HepG2 (cell line): ENCODE data around the gene HTR1D. TPM values are rescaled to one million over a fixed set of nuclear protein-coding genes. Genes with fewer than 3 reads are reported as not detected.

Source experiments
- ATF7 ChIP-seq, 2 experiments: fragments of 450-650 bp in 1 of 2; sonication (generic) in 1 of 2; formaldehyde crosslinking in 1 of 2; IDR thresholded peaks; 2 replicates each; pipeline versions ENCODE4 v1.4.0 to v1.6.1; 2016 to 2020; ENCODE audit warnings: antibody characterized with exemption in 1 of 2, mild to moderate bottlenecking in 1 of 2, missing genetic modification reagents in 1 of 2
- FOXA3 ChIP-seq: IDR thresholded peaks from 2 replicates; pipeline ENCODE4 v1.6.1; 2016; ENCODE audit warnings: missing genetic modification reagents, missing compliant biosample characterization
- HBP1 ChIP-seq: IDR thresholded peaks from 2 replicates; pipeline ENCODE4 v1.6.1; 2016; ENCODE audit warnings: low read depth, control low read depth
- KLF16 ChIP-seq, 2 experiments: sonication (generic) in 1 of 2; formaldehyde crosslinking in 1 of 2; IDR thresholded peaks; 2 replicates each; pipeline versions ENCODE4 v1.6.1 to v1.8.0; 2016 to 2023; ENCODE audit warnings: missing genetic modification reagents in 2 of 2, missing compliant biosample characterization in 1 of 2
- MAFF ChIP-seq: IDR thresholded peaks from 2 replicates; pipeline ENCODE4 v1.6.1; 2011; ENCODE audit warnings: low read depth, low read length, improper control_type of control experiment
- MATR3 ChIP-seq: sonication (generic); formaldehyde crosslinking; IDR thresholded peaks from 2 replicates; pipeline ENCODE4 v1.4.0; 2020; ENCODE audit warnings: missing genetic modification reagents
- MAZ ChIP-seq, 2 experiments: sonication (generic) in 1 of 2; formaldehyde crosslinking in 1 of 2; IDR thresholded peaks; 2 replicates each; pipeline versions ENCODE4 v1.5.0 to v1.6.1; 2012 to 2020; ENCODE audit warnings: low read depth in 2 of 2, mild to moderate bottlenecking in 2 of 2, borderline replicate concordance in 1 of 2, improper control_type of control experiment in 1 of 2, low read length in 1 of 2, missing genetic modification reagents in 1 of 2, moderate library complexity in 1 of 2
- MBNL3 ChIP-seq: fragments of 250-450 bp; sonication (Bioruptor Pico); conservative IDR thresholded peaks from 2 replicates; pipeline ENCODE4 v1.8.0; 2022; ENCODE audit warnings: mild to moderate bottlenecking, inconsistent platforms
- MTA1 ChIP-seq: sonication (generic); formaldehyde crosslinking; IDR thresholded peaks from 2 replicates; pipeline ENCODE4 v1.4.0; 2020; ENCODE audit warnings: missing genetic modification reagents, mild to moderate bottlenecking, borderline replicate concordance
- NPAS2 ChIP-seq: sonication (generic); formaldehyde crosslinking; IDR thresholded peaks from 2 replicates; pipeline ENCODE4 v1.8.0; 2022; ENCODE audit warnings: mild to moderate bottlenecking, missing genetic modification reagents, borderline replicate concordance
- PAXIP1 ChIP-seq: sonication (generic); formaldehyde crosslinking; conservative IDR thresholded peaks from 2 replicates; pipeline ENCODE4 v1.4.0; 2020; ENCODE audit warnings: mild to moderate bottlenecking, missing genetic modification reagents, moderate library complexity
- POLR2A ChIP-seq, 2 experiments: IDR thresholded peaks; 2 replicates each; pipeline ENCODE4 v1.6.1; 2011; ENCODE audit warnings: low read depth in 2 of 2, low read length in 2 of 2, mild to moderate bottlenecking in 1 of 2, moderate library complexity in 1 of 2; ENCODE audit not compliant: insufficient read depth in 1 of 2
- POLR2AphosphoS5 ChIP-seq: IDR thresholded peaks from 2 replicates; pipeline ENCODE4 v1.6.1; 2012; ENCODE audit warnings: low read depth, low read length
- RBFOX2 ChIP-seq: fragments of 200-400 bp; formaldehyde crosslinking; IDR thresholded peaks from 2 replicates; pipeline ENCODE4 v1.6.1; 2017; ENCODE audit warnings: low read depth, mild to moderate bottlenecking, low read length
- RFX5 ChIP-seq: IDR thresholded peaks from 2 replicates; pipeline ENCODE4 v1.6.1; 2011; ENCODE audit warnings: low read depth, low read length, improper control_type of control experiment
- SAFB2 ChIP-seq: sonication (generic); formaldehyde crosslinking; IDR thresholded peaks from 2 replicates; pipeline ENCODE4 v1.5.1; 2020; ENCODE audit warnings: missing genetic modification reagents, low read depth, mild to moderate bottlenecking, borderline replicate concordance
- SIX4 ChIP-seq: sonication (generic); formaldehyde crosslinking; IDR thresholded peaks from 2 replicates; pipeline ENCODE4 v1.4.0; 2020; ENCODE audit warnings: missing genetic modification reagents
- ZBTB14 ChIP-seq: sonication (generic); formaldehyde crosslinking; IDR thresholded peaks from 2 replicates; pipeline ENCODE4 v1.4.0; 2020; ENCODE audit warnings: missing genetic modification reagents
- ZFX ChIP-seq: sonication (generic); formaldehyde crosslinking; IDR thresholded peaks from 2 replicates; pipeline ENCODE4 v1.4.0; 2020; ENCODE audit warnings: mild to moderate bottlenecking, low read depth, missing genetic modification reagents, moderate library complexity
- ZNF547 ChIP-seq: sonication (generic); formaldehyde crosslinking; IDR thresholded peaks from 2 replicates; pipeline ENCODE4 v1.5.1; 2020; ENCODE audit warnings: mild to moderate bottlenecking, missing genetic modification reagents
- ZNF550 ChIP-seq: sonication (generic); formaldehyde crosslinking; IDR thresholded peaks from 2 replicates; pipeline ENCODE4 v1.4.0; 2020; ENCODE audit warnings: mild to moderate bottlenecking, missing genetic modification reagents, borderline replicate concordance
- ZNF709 ChIP-seq: sonication (generic); formaldehyde crosslinking; IDR thresholded peaks from 2 replicates; pipeline ENCODE4 v1.5.0; 2020; ENCODE audit warnings: mild to moderate bottlenecking, missing genetic modification reagents
- ZNF792 ChIP-seq: IDR thresholded peaks from 2 replicates; pipeline ENCODE4 v1.6.1; 2016
- ZNF878 ChIP-seq: sonication (generic); formaldehyde crosslinking; IDR thresholded peaks from 2 replicates; pipeline ENCODE4 v1.8.1; 2023; ENCODE audit warnings: mild to moderate bottlenecking, missing genetic modification reagents, moderate library complexity
- polyA plus RNA-seq, 8 experiments: library from polyadenylated mRNA; depleted of rRNA in 3 of 8; stranded (reverse) in 7 of 8; unstranded in 1 of 8; fragments of >200 nt; fragmentation: Illumina TruSeq in 4 of 8; extraction: Trizol in 4 of 8; gene quantifications; 2 replicates each; pipeline versions ENCODE4 v1.2.1 to v1.2.3, GENCODE V29; 2011 to 2016; ENCODE audit warnings: low read depth in 4 of 8, missing spikeins in 1 of 8, mixed read lengths in 1 of 8; ENCODE audit not compliant: insufficient read depth in 1 of 8
- total RNA-seq, 5 experiments: library from RNA; depleted of rRNA; stranded (reverse); fragments of >200 nt; fragmentation: Illumina TruSeq; extraction: Trizol; gene quantifications; 2 replicates each; pipeline ENCODE4 v1.2.3, GENCODE V29; 2016; ENCODE audit warnings: low read depth in 1 of 5

HTR1D gene
- total and polyA plus RNA-seq, 2 of the 13 experiments (the other 11 are each of a cell fraction or from before 2014, with no cell fraction given), result 0.04 to 0.07 TPM

- TF ChIP-seq ATF7 (IDR thresholded peaks at IDR 0.05), result peak; percentile 94
- TF ChIP-seq ATF7 (CRISPR knock-in tag; IDR thresholded peaks at IDR 0.05), result peak; percentile 74; the same call in 1 of the 2 replicates
- TF ChIP-seq ZNF547 (CRISPR knock-in tag), result 0 out of 2 replicates have a peak, but pooled peaks have one; percentile 62
- TF ChIP-seq ZFX (CRISPR knock-in tag), result peak; percentile 61; the same call in 1 of the 2 replicates
- no peak for TF ChIP-seq ZNF550
- peak; percentile 60; the same call in 1 of the 2 replicates for TF ChIP-seq MTA1 (CRISPR knock-in tag)
- TF ChIP-seq ZBTB14 (CRISPR knock-in tag), result peak; percentile 61
- TF ChIP-seq POLR2A (IDR thresholded peaks at IDR 0.05; ENCODE audit: insufficient read depth in 1 of 2, low read depth in 2 of 2, low read length in 2 of 2), result peak; percentile 56 to 86
- peak; percentile 56; the same call in 1 of the 2 replicates for TF ChIP-seq SAFB2 (CRISPR knock-in tag)
- 0 out of 2 replicates have a peak, but pooled peaks have one; percentile 5 for TF ChIP-seq FOXA3 (CRISPR knock-in tag)
- no peak for TF ChIP-seq ZNF878
- no peak for TF ChIP-seq NPAS2
- TF ChIP-seq SIX4 (CRISPR knock-in tag), result no peak
- TF ChIP-seq HBP1 (CRISPR knock-in tag), result peak; percentile 87; the same call in 1 of the 2 replicates
- peak; percentile 68 for TF ChIP-seq MAFF
- no peak for TF ChIP-seq MAZ (IDR thresholded peaks at IDR 0.05; ENCODE audit: borderline replicate concordance, low read depth, low read length)
- TF ChIP-seq MAZ (CRISPR knock-in tag; IDR thresholded peaks at IDR 0.05; ENCODE audit: low read depth), result 0 out of 2 replicates have a peak, but pooled peaks have one; percentile 37
- TF ChIP-seq PAXIP1 (CRISPR knock-in tag), result peak; percentile 38; the same call in 1 of the 2 replicates
- no peak for TF ChIP-seq MATR3 (CRISPR knock-in tag)
- TF ChIP-seq ZNF709 (CRISPR knock-in tag), result no peak
- TF ChIP-seq RBFOX2, result peak; percentile 70
- no peak for TF ChIP-seq KLF16 (CRISPR knock-in tag; IDR thresholded peaks at IDR 0.05)
- no peak for TF ChIP-seq MBNL3
- peak; percentile 82 for TF ChIP-seq POLR2AphosphoS5
- 0 out of 2 replicates have a peak, but pooled peaks have one; percentile 62 for TF ChIP-seq ZNF792 (CRISPR knock-in tag)
- peak; percentile 66; the same call in 1 of the 2 replicates for TF ChIP-seq RFX5
These were observed 48.7 kb downstream of the HTR1D start, which contains the start of gene LUZP1 (continued) for GRCh38 chr1:23168445-23169194.
